GM12865 (cell line): ENCODE results near the gene GAB1.

ENCODE experiments used
- DNase-seq: peaks from one replicate; pipeline ENCODE4 v3.0.0; 2010; ENCODE audit warnings: low read depth
- H3K4me3 ChIP-seq: 2 replicates; pipeline ENCODE4 v1.5.1; 2011; ENCODE audit warnings: mild to moderate bottlenecking, low read depth, low read length, control low read depth
- TF ChIP-seq, protein P1 (sequence below): IDR thresholded peaks from 2 replicates; pipeline ENCODE4 v1.5.1; 2011; ENCODE audit warnings: low read length, control low read depth, low read depth, inconsistent platforms; ENCODE audit not compliant: insufficient read depth; ENCODE audit errors: missing control alignments

Gene GAB1

DNA sequence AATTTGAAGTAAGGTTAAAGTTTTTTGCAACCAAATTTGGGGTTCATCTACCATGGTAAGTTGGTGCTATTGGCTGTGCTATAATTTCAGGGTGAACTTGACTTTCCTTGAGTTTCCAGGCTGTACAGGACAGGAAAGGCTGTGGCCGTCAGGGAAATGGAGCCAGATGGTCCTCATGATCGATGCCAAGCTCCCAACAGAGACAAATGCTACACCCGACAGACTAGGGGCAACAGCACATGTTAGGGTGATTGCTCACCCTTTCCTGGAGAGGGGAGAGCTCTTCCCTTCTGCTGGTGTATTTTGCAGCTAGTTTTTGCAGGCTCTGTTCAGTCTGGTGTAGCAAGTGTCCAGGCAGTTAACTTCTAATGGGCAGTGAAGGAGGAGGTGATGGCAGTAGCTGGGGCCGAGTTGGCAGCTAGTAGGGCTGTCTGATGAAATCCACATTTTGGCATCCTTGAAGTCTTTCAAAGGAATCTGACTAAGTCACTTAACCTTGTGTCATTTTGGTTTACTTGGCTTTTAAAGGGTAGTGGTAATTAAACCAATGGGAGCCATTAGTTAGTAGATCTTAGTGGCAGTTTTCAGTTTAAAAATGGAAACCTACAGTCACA lies 47.8 kb downstream of the GAB1 start:
- TF ChIP-seq, protein P1, sequence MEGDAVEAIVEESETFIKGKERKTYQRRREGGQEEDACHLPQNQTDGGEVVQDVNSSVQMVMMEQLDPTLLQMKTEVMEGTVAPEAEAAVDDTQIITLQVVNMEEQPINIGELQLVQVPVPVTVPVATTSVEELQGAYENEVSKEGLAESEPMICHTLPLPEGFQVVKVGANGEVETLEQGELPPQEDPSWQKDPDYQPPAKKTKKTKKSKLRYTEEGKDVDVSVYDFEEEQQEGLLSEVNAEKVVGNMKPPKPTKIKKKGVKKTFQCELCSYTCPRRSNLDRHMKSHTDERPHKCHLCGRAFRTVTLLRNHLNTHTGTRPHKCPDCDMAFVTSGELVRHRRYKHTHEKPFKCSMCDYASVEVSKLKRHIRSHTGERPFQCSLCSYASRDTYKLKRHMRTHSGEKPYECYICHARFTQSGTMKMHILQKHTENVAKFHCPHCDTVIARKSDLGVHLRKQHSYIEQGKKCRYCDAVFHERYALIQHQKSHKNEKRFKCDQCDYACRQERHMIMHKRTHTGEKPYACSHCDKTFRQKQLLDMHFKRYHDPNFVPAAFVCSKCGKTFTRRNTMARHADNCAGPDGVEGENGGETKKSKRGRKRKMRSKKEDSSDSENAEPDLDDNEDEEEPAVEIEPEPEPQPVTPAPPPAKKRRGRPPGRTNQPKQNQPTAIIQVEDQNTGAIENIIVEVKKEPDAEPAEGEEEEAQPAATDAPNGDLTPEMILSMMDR, result no peak
- H3K4me3 ChIP-seq, result no peak overlapping the region
- DNase-seq, result no peak

DNA sequence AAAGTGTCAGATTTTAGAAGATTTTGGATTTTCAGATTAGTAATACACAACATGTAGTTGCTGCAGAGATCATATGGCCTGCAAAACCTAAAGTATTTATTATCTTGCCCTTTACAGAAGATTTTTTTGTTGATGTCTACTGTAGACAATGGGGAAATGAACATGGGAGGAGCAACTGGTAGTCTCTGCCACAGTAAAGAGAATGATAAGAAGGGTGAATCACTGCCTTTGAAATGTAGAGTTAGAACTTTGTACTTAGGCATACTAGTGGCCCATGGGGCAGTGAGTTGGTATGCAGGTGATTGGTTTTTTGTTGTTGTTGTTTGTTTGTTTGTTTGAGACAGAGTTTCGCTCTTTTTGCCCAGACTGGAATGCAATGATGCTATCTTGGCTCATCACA lies 50.1 kb downstream of the GAB1 start:
- H3K4me3 ChIP-seq, result no peak overlapping the region
- TF ChIP-seq, protein P1, result no peak
- DNase-seq, result no peak

DNA sequence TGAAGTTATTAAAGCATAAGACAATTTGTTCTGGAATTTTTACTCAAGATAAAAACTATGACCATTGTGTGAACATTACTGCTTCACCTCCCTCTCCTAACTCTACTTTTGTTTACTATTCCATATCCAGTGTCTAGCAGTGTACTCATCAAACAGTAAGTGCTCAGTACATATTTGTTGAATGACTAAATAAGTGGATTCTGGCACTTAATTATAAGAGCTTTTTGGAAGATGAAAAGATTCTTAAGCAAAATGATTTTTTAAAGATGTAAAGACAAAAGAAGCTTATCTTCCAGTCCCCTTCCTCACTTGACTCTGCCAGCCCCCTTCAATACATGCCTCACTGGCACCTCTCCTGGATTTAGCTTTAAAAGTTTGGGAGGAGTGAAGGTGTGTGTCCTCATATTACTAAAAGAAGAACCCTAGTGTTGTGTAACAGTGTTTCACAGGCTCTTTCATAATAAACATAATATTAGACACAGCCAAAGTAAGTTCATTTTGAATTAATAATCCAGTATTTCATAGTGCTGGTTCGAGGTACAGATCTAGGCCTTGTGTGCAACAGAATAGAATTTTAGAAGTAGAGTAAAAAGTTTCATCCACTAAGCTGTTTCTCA lies 53.0 kb downstream of the GAB1 start:
- H3K4me3 ChIP-seq, result no peak overlapping the region
- no peak for DNase-seq
- TF ChIP-seq, protein P1, result no peak

DNA sequence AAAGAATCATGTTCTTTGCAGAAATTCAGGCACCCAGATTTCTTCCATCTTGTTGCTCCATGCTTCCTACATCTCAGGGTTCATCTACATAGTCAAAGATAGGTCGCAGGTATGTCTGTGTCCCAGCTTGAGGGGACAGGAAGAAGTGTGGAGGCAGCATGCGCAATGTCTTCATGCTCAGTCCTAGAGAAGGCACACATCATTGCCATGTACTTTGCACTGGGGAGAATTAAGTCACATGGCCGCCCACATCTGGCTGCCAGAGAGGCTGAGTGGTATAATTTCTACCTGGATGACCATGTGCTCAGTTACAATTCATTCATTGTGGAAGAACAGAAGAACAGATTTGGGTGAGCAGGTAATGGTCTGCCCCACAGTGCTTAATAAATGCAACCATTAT lies 54.1 kb downstream of the GAB1 start:
- TF ChIP-seq, protein P1, result no peak
- H3K4me3 ChIP-seq, result no peak overlapping the region
- DNase-seq, result no peak

DNA sequence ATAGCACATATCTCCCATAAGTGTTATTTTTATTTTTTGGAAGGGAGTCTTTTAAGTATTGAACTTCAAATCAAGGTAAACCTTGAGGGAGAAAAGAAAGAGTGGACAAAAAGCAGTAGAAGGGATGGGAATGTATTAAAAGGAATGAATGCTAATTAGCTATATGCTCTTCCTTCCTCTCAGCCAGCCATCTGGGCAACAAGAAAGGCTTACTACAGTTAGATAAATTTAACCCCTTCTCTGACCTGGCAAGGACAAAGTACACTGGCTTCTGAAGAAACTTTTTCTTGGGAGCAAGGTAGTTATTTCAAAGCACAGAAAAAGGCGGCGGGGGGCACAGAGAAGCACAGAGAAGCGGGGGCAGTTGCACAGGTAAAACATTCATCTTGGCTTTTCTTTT lies 54.6 kb downstream of the GAB1 start:
- no peak overlapping the region for H3K4me3 ChIP-seq
- DNase-seq, result no peak
- TF ChIP-seq, protein P1, result no peak

DNA sequence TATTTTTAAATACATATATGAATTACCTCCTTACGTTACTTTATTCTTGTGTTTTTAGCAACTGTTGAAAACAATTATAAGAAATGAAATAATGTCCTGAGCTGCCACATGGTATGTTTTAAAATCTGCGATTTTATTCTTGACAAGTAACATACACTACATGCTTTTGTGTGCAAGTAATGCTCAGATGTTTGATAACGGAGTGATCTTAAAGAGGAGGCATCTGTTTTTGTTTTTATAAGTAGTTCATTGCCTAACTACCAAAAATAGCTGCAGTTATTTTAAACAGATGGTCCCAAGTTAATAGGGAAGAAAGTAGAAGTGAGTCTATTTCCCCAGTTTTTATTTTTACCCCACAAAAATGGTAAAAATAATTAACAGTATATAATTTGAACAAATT lies 55.2 kb downstream of the GAB1 start:
- TF ChIP-seq, protein P1, result no peak
- no peak for DNase-seq
- H3K4me3 ChIP-seq, result no peak overlapping the region

DNA sequence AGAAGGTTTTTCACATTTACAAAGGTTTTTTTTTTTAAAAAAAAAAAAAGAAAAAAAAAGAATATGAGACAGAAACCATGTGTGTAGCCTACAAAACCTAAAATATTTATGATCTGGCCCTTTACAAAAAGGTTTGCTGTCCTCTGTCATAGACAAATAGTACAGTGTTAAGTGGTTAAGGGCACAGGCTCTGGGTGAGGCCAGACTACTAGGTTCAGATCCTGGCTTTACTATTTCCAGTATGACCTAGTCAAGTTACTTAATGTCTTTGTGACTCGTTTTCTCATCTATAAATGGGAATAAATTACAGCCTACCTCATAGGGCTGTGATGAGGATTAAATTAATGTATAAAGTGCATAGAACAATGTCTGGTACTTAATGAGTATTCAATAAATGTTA lies 56.5 kb downstream of the GAB1 start:
- H3K4me3 ChIP-seq, result no peak overlapping the region
- DNase-seq, result no peak
- TF ChIP-seq, protein P1, result no peak
